ENCODE results near the gene XYLT1.
A peak's percentile ranks its signal among the peaks of the same experiment; 100 is the strongest.

The XYLT1 gene

DNA sequence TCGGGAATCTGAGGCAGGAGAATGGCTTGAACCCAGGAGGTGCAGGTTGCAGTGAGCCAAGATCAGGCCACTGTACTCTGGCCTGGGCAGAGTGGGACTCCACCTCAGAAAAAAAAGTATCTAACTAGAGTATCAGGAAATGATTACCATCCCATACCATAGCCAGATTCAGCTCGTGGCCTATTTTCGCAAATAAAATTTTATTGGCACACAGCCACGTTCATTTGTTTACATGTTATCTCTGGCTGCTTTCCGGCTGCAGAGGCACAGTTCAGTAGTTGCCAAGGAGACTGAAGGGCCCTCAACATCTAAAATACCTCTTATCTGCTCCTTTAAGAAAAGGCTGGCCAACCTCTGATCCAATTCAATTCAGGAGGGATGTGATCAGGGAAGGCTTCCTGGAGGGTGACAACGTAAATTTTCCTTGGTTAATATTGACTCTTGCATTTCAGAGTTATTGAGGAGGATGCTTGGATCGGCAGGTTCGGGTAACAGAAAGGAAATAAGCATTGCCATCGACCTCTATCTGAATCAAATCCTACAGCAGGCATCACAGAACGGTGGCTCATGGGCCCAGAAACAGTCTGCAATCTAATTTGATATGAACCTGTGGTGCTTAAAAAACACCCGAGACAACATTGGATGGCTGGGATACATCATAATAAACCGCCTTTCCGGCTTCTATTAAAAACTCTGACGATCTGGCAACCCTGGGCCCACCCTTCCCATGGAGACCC is 73.8 kb downstream of the XYLT1 start:
- peak; percentile 94 for DNase-seq

DNA sequence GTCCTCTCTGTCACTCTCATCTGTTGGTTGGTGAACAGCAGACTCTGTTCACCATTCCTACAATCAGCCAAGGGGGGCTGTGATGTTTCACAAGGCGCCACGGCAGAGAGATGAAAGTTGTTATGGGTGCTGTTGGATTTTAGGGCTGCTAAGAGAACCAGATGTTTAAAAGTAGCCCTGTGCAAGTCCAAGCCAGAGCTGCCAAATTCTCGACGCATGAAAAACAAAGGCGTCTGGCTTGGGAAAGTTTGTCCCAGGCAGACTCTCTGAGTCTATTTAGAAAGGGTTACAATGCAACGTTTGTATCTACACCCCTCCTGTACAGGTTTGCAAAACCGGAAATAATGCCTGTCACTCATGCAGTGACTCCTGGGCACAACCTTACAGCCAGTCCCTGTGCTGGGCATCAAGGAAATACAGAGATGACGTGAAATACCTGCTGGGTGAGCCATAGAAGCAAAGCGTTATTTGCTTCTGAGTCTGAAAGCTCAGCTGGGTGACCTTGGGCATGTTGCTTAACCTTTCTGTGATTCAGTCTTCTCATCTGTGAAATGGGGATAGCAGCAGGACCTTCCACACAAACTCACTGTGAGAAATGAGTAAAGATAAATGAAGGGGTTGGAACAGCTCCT is 74.8 kb downstream of the XYLT1 start:
- DNase-seq: no peak

DNA sequence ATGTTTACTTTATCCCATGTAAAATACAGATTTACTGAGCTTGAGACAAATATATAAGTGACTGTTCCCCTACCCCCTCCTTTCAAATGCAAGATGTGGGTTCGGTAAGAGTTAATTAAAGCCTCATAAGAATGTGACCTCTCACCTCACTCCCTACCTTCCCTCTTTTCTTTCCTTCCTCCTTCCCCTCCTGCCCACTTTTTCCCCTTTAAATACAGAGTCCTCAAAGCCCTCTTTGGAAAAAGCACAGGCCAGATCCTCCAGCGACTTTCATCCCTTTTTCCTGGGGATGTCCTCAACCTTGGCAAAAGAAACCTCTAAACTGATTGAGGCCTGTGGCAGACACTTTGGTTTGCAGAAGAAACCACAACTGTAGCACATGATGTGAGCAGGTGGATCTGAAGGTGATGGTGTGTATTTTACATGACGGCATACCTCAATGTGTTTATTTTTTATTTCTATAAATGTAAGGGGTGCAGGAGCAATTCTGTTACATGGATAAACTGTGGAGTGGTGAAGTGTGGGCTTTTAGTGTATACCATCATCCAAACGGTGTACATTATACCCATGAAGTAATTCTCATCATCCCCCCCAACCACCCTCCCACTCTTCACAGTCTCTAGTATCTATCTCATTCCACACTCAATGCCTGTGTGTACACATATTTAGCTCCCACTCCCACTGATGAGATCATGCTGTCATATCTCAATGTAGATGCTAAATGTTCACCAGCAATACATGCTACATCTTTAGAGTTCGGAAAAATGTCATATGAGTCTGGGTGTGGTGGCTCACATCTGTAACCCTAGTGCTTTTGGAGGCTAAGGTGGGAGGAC is 77.7 kb downstream of the XYLT1 start:
- no peak for DNase-seq

- no peak for DNase-seq
Measured at GRCh38 chr16:17392127-17392856, 78.5 kb downstream of the XYLT1 start.

- DNase-seq: no peak
Measured at GRCh38 chr16:17391715-17392114, 79.0 kb downstream of the XYLT1 start.

DNA sequence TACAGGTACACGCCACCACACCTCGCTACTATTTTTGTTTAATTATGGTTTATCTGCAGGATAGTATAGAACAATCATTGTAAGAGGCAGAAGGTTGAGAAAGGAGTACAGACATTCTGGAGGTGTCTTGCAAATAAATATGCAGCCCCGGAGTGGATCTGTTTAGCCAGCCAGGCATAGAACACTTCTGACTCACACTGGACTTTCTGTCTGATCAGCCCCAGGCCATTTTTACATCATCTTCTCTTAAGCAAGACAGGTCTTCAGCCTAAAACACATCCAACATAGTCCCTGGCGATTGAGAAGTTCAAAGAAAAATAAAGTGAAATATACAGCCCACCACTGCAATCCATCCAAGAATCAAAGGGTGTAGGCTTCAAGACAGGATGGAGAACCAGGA is 81.4 kb downstream of the XYLT1 start:
- no peak for DNase-seq

GRCh38 chr16:17387256-17387655 is 83.5 kb downstream of the XYLT1 start:
- DNase-seq: no peak

DNA sequence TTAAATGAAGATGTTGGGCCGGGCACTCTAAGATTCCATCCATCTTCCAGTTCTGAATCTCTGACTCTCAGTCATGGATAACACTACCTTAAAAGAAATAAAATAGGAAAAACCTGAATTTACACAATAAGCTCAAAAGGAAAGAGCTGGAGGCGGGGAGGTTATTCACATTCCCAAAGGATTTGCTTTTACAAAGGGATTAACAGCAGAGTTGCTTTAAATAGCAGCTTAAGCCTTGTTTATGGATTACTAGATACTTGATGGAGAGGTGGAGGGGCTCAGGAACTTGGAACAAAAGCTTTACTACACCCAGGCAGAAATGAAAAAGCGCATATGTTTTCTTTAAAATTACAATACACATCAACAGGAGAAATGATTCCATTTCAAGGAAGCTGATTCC is 84.5 kb downstream of the XYLT1 start:
- no peak for DNase-seq

- DNase-seq: no peak
Measured at GRCh38 chr16:17384471-17384870, 86.3 kb downstream of the XYLT1 start.

DNA sequence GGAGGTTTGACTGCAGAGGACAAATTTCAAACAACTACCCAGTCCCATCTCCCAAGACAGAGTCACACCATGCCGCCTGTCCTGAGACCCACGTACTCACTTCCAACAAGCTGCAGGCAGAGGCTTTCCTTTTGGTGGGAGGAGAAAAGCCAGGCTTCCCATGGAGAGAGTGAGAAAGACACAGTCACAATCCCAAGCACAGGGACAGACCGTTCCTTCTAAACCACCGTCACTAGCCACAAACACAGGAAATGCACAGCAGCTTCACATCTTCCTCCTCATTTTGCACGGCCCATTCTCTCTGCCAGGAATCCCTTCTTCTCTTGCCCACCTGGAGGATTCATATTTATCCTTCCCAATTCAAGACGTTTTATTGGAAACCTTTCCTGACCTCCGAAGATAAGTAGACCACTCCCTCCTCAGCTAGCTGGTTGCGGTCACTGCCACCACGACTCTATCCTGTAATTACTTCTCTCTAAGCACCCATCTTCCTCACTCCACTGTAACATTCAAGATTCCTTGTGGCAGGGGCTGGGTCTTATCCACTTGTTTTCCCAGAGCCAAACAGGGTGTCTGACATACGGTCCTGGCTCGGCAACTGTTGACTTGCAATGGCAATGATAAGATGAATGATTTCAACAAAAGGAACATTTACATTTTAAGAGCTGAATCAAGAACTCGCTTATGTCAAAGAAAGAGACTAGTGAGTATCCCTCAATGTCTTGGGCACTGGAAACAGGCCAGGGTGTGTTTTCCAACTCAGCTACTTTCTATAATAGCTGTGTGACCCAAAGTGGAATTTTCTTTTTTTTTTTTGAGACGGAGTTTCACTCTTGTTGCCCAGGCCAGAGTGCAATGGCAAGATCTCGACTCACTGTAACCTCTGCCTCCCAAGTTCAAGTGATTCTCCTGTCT is 87.6 kb downstream of the XYLT1 start:
- DNase-seq: peak; percentile 72

GRCh38 chr16:17382514-17382913 is 88.2 kb downstream of the XYLT1 start:
- peak; percentile 97 for DNase-seq

- DNase-seq: no peak
Measured at GRCh38 chr16:17381784-17382183, 89.0 kb downstream of the XYLT1 start.

DNA sequence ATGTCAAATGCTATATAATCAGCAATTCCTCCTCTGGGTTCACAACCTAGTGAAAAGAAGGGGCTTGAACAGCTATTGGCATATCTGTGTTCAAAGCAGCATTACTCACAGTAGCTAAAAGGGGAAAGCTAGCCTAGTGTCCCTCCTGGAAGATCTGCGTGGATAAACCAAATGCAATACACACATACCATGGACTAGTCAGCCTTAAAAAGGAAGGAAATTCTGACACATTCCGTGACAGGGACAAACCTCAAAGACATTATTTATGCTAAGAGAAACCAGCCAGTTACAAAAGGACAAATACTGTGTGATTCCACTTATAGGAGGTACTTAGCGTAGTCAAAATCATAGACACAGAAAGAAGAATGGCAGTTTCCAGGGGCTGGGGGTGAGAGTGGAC is 90.1 kb downstream of the XYLT1 start:
- DNase-seq: peak; percentile 80

- DNase-seq: no peak
Measured at GRCh38 chr16:17379121-17379571, 91.6 kb downstream of the XYLT1 start.

- peak; percentile 71 for DNase-seq
Measured at GRCh38 chr16:17377360-17378324, 93.1 kb downstream of the XYLT1 start.

DNA sequence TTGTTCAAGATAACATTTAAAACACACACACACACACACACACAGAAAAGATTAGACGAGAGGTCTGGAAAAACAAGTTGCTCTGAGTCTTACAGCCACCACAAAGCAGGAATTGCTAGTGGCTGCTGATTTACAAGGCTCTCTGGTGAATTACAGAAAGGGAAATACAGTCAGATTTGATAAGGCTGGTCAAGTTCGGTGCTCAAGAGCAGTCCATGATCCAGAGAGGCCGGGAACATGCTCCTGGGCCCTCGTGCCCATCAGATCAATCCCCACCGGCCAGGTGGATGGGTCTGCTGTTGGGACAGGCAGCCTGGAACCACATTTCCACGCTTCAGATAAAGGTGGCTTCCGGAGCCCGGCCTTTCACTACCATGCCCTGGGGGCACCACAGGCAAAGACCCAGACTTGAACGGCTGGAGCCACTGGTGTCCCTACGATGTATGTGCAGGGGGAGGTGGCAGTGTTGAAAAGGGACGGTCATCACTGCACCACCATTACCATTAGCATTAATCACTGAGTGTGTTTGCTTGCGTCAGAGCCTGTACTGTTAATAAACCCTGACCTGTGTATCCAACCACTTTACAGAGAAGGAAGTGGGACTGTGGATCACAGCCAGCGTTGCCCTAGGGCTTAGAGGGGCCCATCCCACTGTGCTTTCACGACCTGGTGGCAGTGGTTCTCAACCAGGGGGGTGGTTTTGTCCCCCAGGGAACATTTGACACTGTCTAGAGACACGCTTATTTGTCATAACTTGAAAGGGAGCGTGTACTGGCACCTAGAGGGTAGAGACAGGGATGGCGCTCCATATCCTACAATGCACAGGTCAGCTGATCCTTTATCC is 95.1 kb downstream of the XYLT1 start:
- DNase-seq: peak; percentile 74

DNA sequence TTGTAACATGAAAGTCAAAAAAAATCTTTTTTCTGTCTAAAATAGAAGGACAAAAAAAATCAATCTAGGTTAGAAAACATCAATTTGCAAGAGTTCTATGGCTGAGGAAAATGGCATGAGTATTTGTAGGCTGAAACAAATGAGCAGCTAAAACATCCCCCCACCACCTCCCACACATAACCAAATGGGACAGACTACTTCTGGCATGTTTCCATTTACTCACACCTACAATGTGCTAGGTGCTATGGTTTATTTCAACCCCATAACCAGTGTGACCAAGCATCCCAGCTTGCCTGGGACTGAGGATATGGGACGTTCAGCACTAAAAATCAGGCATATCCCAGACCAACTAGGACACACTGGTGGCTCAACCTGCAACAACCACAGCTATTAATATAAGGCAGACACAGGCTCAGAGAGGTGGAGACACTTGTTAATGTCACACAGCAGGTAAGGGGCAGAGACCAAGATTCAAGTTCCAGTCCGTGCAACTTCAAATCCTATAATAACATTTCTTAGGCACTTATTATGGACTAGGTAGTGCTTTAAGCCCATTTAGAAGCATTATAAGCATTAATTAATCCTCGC is 96.0 kb downstream of the XYLT1 start:
- no peak for DNase-seq

DNA sequence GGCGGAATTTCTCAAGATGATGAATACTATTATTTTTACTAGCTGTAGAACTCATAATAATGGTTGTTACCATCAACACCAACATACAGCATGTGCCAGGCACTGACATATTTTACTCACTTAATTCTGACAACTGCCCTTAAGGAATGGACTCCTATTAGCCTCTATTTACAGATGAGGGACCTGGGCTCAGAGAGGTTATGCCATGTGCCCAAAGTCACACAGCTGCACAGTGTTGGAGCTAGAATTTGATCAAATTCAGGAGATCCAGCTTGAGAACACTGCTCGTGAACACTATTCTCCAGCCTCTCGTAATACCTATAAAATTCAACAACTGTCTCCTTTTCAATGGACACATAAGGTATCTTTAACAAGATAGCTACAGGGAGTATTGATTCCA is 97.2 kb downstream of the XYLT1 start:
- no peak for DNase-seq

DNA sequence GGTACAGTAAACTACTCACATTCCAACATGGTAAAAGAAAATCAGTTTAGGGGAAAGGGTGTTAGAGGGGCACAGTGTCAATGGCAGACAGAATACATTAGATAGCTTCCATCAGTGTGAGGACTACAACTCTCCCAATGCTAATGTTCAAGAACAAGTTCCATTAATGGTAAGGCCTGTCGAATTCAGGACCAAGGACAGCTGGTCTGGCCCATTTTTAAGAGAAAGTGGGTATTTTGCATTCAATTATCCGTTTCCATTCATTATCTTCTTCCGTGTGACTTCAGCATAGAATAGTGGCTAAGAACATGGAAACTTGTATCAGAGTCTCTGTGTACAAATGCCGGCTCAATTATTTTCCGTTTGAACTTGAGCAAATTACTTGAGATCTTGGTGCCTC is 98.4 kb downstream of the XYLT1 start:
- peak; percentile 63 for DNase-seq

Data from hematopoietic multipotent progenitor cell treated with erythropoietin and hydrocortisone succinate and interleukin-3 and kit ligand, for 4 days (in vitro differentiated cells).